K562 (cell line): ENCODE data around the gene AIRE. TPM values are rescaled to one million over a fixed set of nuclear protein-coding genes. Genes with fewer than 3 reads are reported as not detected.

Experiments
- CTBP1 ChIP-seq: fragments of 450-650 bp; IDR thresholded peaks from 2 replicates; pipeline ENCODE4 v1.6.1; 2016; ENCODE audit warnings: borderline replicate concordance
- ESRRA ChIP-seq: fragments of 450-650 bp; IDR thresholded peaks from 2 replicates; pipeline ENCODE4 v1.6.1; 2014; ENCODE audit warnings: low read depth, mild to moderate bottlenecking, moderate library complexity, borderline replicate concordance
- ETV6 ChIP-seq, 3 experiments: fragments of 150-350 bp in 1 of 3; sonication (generic) in 1 of 3; formaldehyde crosslinking in 1 of 3; IDR thresholded peaks; 2 replicates each; pipeline versions ENCODE4 v1.6.1 to v1.8.0; 2014 to 2022; ENCODE audit warnings: borderline replicate concordance in 2 of 3, low read depth in 2 of 3, antibody characterized with exemption in 1 of 3, low read length in 1 of 3, mild to moderate bottlenecking in 1 of 3, missing genetic modification reagents in 1 of 3
- JUN ChIP-seq, 2 experiments: sonication (generic) in 1 of 2; formaldehyde crosslinking in 1 of 2; IDR thresholded peaks; 2 replicates each; pipeline versions ENCODE4 v1.6.1 to v1.8.0; 2012 to 2022; ENCODE audit warnings: borderline replicate concordance in 2 of 2, mild to moderate bottlenecking in 2 of 2, improper control_type of control experiment in 1 of 2, low read depth in 1 of 2, low read length in 1 of 2, missing genetic modification reagents in 1 of 2
- KDM4B ChIP-seq, 2 experiments: fragments of 450-650 bp in 1 of 2; sonication (generic) in 1 of 2; IDR thresholded peaks; 2 replicates each; pipeline ENCODE4 v1.6.1; 2016 to 2017; ENCODE audit warnings: borderline replicate concordance in 2 of 2, antibody characterized with exemption in 1 of 2, low read depth in 1 of 2, mild to moderate bottlenecking in 1 of 2
- NRF1 ChIP-seq, 2 experiments: fragments of 450-650 bp; IDR thresholded peaks in 1 of 2; conservative IDR thresholded peaks in 1 of 2; 2 replicates each; pipeline ENCODE4 v1.6.1; 2014; ENCODE audit warnings: mild to moderate bottlenecking in 2 of 2
- PREB ChIP-seq: sonication (generic); formaldehyde crosslinking; IDR thresholded peaks from 2 replicates; pipeline ENCODE4 v1.8.1; 2023; ENCODE audit warnings: mild to moderate bottlenecking, missing genetic modification reagents
- SMAD1 ChIP-seq: fragments of 150-350 bp; IDR thresholded peaks from 2 replicates; pipeline ENCODE4 v1.6.1; 2014; ENCODE audit warnings: low read length, low read depth; ENCODE audit not compliant: partially characterized antibody
- SMAD4 ChIP-seq: fragments of 250-450 bp; sonication (Bioruptor Pico); conservative IDR thresholded peaks from 2 replicates; pipeline ENCODE4 v1.8.0; 2021; ENCODE audit warnings: inconsistent platforms, mild to moderate bottlenecking, moderate library complexity
- SNIP1 ChIP-seq: fragments of 450-650 bp; IDR thresholded peaks from 2 replicates; pipeline ENCODE4 v1.7.1; 2017; ENCODE audit warnings: low read depth, mild to moderate bottlenecking
- TARDBP ChIP-seq: fragments of 450-650 bp; IDR thresholded peaks from 2 replicates; pipeline ENCODE4 v1.6.1; 2016
- TBP ChIP-seq: optimal IDR thresholded peaks from 2 replicates; pipeline ENCODE3; 2011; ENCODE audit warnings: low read depth, low read length, improper control_type of control experiment
- TOE1 ChIP-seq, 2 experiments: fragments of 450-650 bp in 1 of 2; sonication (generic) in 1 of 2; formaldehyde crosslinking in 1 of 2; IDR thresholded peaks; 2 replicates each; pipeline versions ENCODE4 v1.7.1 to v1.8.0; 2016 to 2022; ENCODE audit warnings: borderline replicate concordance in 2 of 2, mild to moderate bottlenecking in 2 of 2, antibody characterized with exemption in 1 of 2, inconsistent platforms in 1 of 2, low read depth in 1 of 2, missing genetic modification reagents in 1 of 2, moderate library complexity in 1 of 2
- ZNF174 ChIP-seq: fragments of 250-450 bp; sonication (Bioruptor Pico); IDR thresholded peaks from 2 replicates; pipeline ENCODE4 v1.4.0; 2020; ENCODE audit warnings: mild to moderate bottlenecking
- ZNF24 ChIP-seq: fragments of 450-650 bp; IDR thresholded peaks from 2 replicates; pipeline ENCODE4 v1.6.1; 2016
- ZNF274 ChIP-seq: IDR thresholded peaks from 2 replicates; pipeline ENCODE4 v1.6.1; 2011; ENCODE audit warnings: low read depth, mild to moderate bottlenecking, low read length, moderate library complexity, borderline replicate concordance
- ZNF696 ChIP-seq: fragments of 250-450 bp; sonication (Bioruptor Pico); conservative IDR thresholded peaks from 2 replicates; pipeline ENCODE4 v1.4.0; 2020; ENCODE audit warnings: mild to moderate bottlenecking, moderate library complexity
- polyA plus RNA-seq, 8 experiments: library from polyadenylated mRNA; depleted of rRNA in 4 of 8; stranded (reverse) in 5 of 8; unstranded in 3 of 8; fragments of >200 nt; fragmentation: Nextera tagmentation in 2 of 8; fragmentation: Illumina TruSeq in 1 of 8; extraction: Ambion mirVana in 2 of 8; extraction: Trizol in 1 of 8; gene quantifications; 2 replicates each; pipeline versions ENCODE4 v1.2.1 to v1.2.3, GENCODE V29; 2011 to 2014; ENCODE audit warnings: inconsistent platforms in 1 of 8, missing spikeins in 1 of 8
- total RNA-seq, 7 experiments: library from RNA; depleted of rRNA in 6 of 7; stranded (reverse); fragments of >200 nt in 6 of 7; fragmentation: Illumina TruSeq in 2 of 7; extraction: Trizol in 2 of 7; gene quantifications; 2 replicates each; pipeline versions ENCODE4 v1.2.1 to v1.2.3, GENCODE V29; 2011 to 2021; ENCODE audit warnings: low replicate concordance in 1 of 7
- TF ChIP-seq, protein P1 (sequence below), 2 experiments: fragments of 450-650 bp; IDR thresholded peaks; 2 replicates each; pipeline ENCODE4 v1.6.1; 2016
- TF ChIP-seq, protein P2 (sequence below), 2 experiments: IDR thresholded peaks in 1 of 2; conservative IDR thresholded peaks in 1 of 2; 2 replicates each; pipeline ENCODE4 v1.6.1; 2016; ENCODE audit warnings: low read depth in 2 of 2, mild to moderate bottlenecking in 1 of 2, missing compliant biosample characterization in 1 of 2, missing genetic modification characterization in 1 of 2, moderate library complexity in 1 of 2

Gene AIRE
- total and polyA plus RNA-seq, 9 of the 15 experiments (the other 6 are each of a cell fraction or from before 2014, with no cell fraction given), result 0.01 TPM; not detected in 8

DNA sequence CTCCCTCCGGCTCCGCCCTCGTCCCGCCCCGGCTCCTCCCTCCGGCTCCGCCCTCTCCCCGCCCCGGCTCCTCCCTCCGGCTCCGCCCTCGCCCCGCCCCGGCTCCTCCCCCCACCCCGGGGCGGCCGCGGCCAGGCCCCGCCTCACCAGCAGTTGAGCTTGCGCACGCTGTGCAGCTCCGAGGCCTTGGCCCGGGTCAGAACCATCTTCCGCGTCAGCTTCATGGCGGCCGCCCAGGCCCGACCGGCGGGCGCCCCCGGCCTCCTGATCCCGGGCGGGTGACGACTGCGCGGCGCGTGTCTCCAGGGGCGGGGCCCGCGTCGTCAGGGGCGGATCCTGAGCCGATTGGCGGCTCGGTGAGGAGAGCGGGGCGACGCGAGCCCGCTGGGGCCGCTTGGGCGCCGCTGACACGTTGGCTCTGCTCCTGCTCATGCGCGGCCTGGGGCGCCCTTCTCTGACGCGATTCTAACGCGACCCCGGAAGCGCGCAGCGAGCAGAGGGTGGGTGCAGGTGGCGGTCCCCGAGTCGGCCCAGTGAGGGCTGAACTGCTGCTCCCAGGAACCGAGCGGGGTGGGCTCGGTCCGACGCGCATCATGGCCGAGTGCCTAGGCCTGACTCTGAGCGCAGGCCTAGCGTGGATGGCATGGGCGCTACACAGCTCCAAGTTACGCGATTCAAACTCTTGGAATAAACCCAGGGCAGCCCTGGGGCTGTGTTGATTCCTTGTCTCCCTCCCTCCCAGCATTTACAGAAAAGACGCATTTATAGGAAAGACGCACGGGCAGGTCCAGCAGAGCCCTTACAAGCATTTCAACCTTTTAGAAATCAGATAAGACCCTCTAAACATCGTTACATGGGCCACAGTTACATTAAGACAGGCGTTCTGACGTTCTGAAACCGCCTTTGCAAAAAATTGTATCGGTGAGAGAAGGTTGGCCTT is 53.6 kb downstream of the AIRE start, which contains the start of gene CFAP410 (continued):
- TF ChIP-seq TOE1 (IDR thresholded peaks at IDR 0.05; ENCODE audit: borderline replicate concordance) (no peak), TOE1 (CRISPR knock-in tag; IDR thresholded peaks at IDR 0.05; ENCODE audit: borderline replicate concordance, low read depth) (no peak), TBP (peak; percentile 51), ZNF274 (no peak), ZNF174 (CRISPR knock-in tag) (0 out of 2 replicates have a peak, but pooled peaks have one; percentile 28), ESRRA (peak; percentile 62), SNIP1 (no peak), CTBP1 (peak; percentile 97), ETV6 (IDR thresholded peaks at IDR 0.05; ENCODE audit: borderline replicate concordance in 1 of 2, low read depth in 2 of 2, low read length in 1 of 2) (no peak), ETV6 (CRISPR knock-in tag; IDR thresholded peaks at IDR 0.05; ENCODE audit: borderline replicate concordance) (peak; percentile 85; the same call in 1 of the 2 replicates), SMAD1 (no peak), NRF1 (conservative IDR thresholded peaks at IDR 0.05 in 1 of 2, IDR thresholded peaks at IDR 0.05 in 1 of 2) (peak; percentile 97 to 98), JUN (IDR thresholded peaks at IDR 0.05; ENCODE audit: borderline replicate concordance, low read depth, low read length) (0 out of 2 replicates have a peak, but pooled peaks have one; percentile 37), JUN (CRISPR knock-in tag; IDR thresholded peaks at IDR 0.05; ENCODE audit: borderline replicate concordance) (no peak; the same call in 1 of the 2 replicates), PREB (CRISPR knock-in tag) (0 out of 2 replicates have a peak, but pooled peaks have one; percentile 14), TARDBP (peak; percentile 56; the same call in 1 of the 2 replicates), SMAD4 (CRISPR knock-in tag) (no peak), KDM4B (IDR thresholded peaks at IDR 0.05; ENCODE audit: borderline replicate concordance in 2 of 2, low read depth in 1 of 2) (no peak; a peak in 1 of 4 replicates), ZNF24 (no peak), ZNF696 (no peak)
- TF ChIP-seq, protein P1, sequence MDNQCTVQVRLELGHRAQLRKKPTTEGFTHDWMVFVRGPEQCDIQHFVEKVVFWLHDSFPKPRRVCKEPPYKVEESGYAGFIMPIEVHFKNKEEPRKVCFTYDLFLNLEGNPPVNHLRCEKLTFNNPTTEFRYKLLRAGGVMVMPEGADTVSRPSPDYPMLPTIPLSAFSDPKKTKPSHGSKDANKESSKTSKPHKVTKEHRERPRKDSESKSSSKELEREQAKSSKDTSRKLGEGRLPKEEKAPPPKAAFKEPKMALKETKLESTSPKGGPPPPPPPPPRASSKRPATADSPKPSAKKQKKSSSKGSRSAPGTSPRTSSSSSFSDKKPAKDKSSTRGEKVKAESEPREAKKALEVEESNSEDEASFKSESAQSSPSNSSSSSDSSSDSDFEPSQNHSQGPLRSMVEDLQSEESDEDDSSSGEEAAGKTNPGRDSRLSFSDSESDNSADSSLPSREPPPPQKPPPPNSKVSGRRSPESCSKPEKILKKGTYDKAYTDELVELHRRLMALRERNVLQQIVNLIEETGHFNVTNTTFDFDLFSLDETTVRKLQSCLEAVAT (IDR thresholded peaks at IDR 0.05), result peak in 1 of 2 experiments; percentile 76; a peak in 1 of 4 replicates
- TF ChIP-seq, protein P2, sequence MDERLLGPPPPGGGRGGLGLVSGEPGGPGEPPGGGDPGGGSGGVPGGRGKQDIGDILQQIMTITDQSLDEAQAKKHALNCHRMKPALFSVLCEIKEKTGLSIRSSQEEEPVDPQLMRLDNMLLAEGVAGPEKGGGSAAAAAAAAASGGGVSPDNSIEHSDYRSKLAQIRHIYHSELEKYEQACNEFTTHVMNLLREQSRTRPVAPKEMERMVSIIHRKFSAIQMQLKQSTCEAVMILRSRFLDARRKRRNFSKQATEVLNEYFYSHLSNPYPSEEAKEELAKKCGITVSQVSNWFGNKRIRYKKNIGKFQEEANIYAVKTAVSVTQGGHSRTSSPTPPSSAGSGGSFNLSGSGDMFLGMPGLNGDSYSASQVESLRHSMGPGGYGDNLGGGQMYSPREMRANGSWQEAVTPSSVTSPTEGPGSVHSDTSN (CRISPR knock-in tag; IDR thresholded peaks at IDR 0.05; ENCODE audit: low read depth), result no peak
- TF ChIP-seq, protein P2 (tag; conservative IDR thresholded peaks at IDR 0.05; ENCODE audit: low read depth), result no peak
